Ovary (tissue), 3 donors: ENCODE data around the gene ALPI.

Source experiments
- POLR2A ChIP-seq: fragments of 450-650 bp; IDR thresholded peaks from one replicate; pipeline ENCODE4 v1.6.1; 2017; ENCODE audit warnings: antibody characterized with exemption, mild to moderate bottlenecking, moderate library complexity
- TF ChIP-seq, protein P1 (sequence below), 3 donors: fragments of 450-650 bp in 2 of 3; fragments of 200-600 bp in 1 of 3; IDR thresholded peaks; one replicate each; pipeline versions ENCODE4 v1.5.1 to v1.8.0; 2016 to 2022; ENCODE audit warnings: antibody characterized with exemption in 3 of 3, mild to moderate bottlenecking in 1 of 3
- donor health status: DM: no; HTN: no; CAD: no.

GRCh38 chr2:232456296-232457120 lies 555 bp downstream of the ALPI start:
- TF ChIP-seq, protein P1, sequence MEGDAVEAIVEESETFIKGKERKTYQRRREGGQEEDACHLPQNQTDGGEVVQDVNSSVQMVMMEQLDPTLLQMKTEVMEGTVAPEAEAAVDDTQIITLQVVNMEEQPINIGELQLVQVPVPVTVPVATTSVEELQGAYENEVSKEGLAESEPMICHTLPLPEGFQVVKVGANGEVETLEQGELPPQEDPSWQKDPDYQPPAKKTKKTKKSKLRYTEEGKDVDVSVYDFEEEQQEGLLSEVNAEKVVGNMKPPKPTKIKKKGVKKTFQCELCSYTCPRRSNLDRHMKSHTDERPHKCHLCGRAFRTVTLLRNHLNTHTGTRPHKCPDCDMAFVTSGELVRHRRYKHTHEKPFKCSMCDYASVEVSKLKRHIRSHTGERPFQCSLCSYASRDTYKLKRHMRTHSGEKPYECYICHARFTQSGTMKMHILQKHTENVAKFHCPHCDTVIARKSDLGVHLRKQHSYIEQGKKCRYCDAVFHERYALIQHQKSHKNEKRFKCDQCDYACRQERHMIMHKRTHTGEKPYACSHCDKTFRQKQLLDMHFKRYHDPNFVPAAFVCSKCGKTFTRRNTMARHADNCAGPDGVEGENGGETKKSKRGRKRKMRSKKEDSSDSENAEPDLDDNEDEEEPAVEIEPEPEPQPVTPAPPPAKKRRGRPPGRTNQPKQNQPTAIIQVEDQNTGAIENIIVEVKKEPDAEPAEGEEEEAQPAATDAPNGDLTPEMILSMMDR (IDR thresholded peaks at IDR 0.05): no peak
- no peak for TF ChIP-seq POLR2A
